Measurements from ENCODE around the gene LPAR2.

DNA sequence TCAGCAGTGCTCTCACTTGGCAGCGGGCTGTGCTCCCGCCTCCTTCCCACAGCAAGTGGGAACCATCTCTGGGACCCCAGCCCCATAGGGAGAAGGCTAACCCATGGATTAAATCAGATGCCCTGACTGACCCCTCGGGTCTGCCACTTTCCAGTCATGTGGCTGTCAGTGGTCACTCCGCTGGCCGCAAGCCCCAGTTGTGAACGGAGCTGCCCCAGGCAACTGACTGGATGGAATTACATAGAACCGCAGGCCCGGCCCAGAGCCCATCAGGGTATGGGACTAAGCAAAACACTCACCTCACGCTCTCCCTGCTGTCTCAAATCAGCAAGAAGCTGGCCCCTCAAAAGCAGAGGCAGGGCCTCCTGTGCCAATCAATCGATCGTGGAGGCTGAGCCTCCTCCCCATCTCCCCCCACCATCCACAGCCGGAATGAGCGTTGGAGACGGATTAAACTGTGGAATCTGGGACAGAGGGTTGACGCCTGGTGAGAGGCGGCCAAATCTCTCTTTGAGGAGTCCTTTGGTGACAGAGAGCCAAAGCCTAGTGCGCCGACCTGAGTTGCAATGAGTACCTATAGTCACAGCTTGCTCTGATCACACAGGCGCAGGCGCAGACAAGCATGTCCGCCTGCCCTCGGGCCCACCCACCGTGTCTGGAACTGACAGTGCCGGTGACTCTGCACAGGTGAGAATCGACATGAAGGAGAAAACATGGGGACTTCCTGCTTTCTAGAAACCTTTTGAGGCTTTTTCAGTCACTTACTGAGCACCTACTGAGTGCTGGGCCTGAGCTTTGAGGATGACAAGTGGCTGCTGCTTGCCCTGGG lies 48.3 kb downstream of the LPAR2 start:
- TF ChIP-seq POLR2AphosphoS5 (IDR thresholded peaks at IDR 0.05; ENCODE audit: low read depth, low read length), result no peak
- TF ChIP-seq POLR2A (IDR thresholded peaks at IDR 0.05; ENCODE audit: low read depth, low read length), result no peak
- TF ChIP-seq TAF1 (IDR thresholded peaks at IDR 0.05; ENCODE audit: borderline replicate concordance, low read depth, low read length), result no peak
